Calu3 (cell line): Measurements from ENCODE around the gene HEMK1. TPM values are rescaled to one million over a fixed set of nuclear protein-coding genes. Genes with fewer than 3 reads are reported as not detected.

Source experiments
- BruUV-seq: library from RNA; stranded (reverse); fragments of 400-500 nt; replicated peaks from 2 replicates; lab custom pipeline; 2021; lab: Mats Ljungman, UMichigan
- CTCF ChIA-PET: fragments of 300-600 bp; sonication (Branson Sonifier 250); formaldehyde crosslinking; loops from one replicate; lab custom pipeline; 2022; ENCODE audit warnings: antibody characterized with exemption; lab: Charles Lee
- DNase-seq: peaks from one replicate; pipeline ENCODE4 v3.0.0; 2022
- H3K27ac Mint-ChIP-seq: one replicate; pipeline ENCODE4 v1.8.0; 2022; ENCODE audit warnings: mixed read lengths; ENCODE audit not compliant: unreplicated experiment
- H3K27me3 Mint-ChIP-seq: one replicate; pipeline ENCODE4 v1.8.0; 2022; ENCODE audit warnings: mixed read lengths; ENCODE audit not compliant: unreplicated experiment
- H3K36me3 Mint-ChIP-seq: one replicate; pipeline ENCODE4 v1.8.0; 2022; ENCODE audit warnings: mild to moderate bottlenecking, moderate library complexity, mixed read lengths; ENCODE audit not compliant: insufficient read depth, unreplicated experiment
- H3K4me1 Mint-ChIP-seq: one replicate; pipeline ENCODE4 v1.8.0; 2022; ENCODE audit warnings: mild to moderate bottlenecking, low read depth, mixed read lengths; ENCODE audit not compliant: unreplicated experiment
- H3K4me3 Mint-ChIP-seq: one replicate; pipeline ENCODE4 v1.8.0; 2022; ENCODE audit warnings: mild to moderate bottlenecking, low read depth, moderate library complexity, mixed read lengths; ENCODE audit not compliant: unreplicated experiment
- H3K9me3 Mint-ChIP-seq: one replicate; pipeline ENCODE4 v1.8.0; 2022; ENCODE audit warnings: low read depth, mixed read lengths; ENCODE audit not compliant: unreplicated experiment
- intact Hi-C: fragments of 100-400 bp; cut with micrococcal nuclease; formaldehyde crosslinking; loops from one replicate; pipeline ENCODE4 v1.10.0; 2022; ENCODE audit not compliant: unreplicated experiment
- total RNA-seq: library from RNA; stranded (reverse); gene quantifications from 2 replicates; pipeline ENCODE4 v1.2.3, GENCODE V29; 2022
- TF ChIP-seq, protein P1 (sequence below): fragments of 200-600 bp; IDR thresholded peaks from one replicate; pipeline ENCODE4 v1.8.0; 2022; ENCODE audit warnings: antibody characterized with exemption; ENCODE audit not compliant: unreplicated experiment

Gene HEMK1
- total RNA-seq, 1 experiment from 2014 or later = 20.0 TPM

DNA sequence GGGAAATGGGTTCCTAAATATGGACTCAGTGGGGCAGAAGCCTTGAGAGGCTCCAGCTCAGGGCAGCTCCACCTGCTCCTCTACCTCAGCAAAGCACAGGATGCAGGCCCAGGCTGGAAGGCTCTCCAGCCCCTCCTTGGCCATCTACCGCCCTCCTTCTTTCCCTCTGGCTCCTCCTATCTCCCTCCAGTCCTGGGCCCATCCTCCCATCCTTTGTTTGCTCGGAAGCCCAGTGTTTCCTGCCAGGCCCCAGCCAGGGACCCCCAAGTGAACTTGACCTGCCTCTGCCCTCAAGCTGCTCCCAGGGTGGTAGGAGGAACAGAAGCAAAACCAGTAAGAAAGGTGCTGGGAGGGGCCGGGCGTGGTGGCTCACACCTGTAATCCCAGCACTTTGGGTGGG is 67.7 kb downstream of the HEMK1 start:
- TF ChIP-seq, protein P1, sequence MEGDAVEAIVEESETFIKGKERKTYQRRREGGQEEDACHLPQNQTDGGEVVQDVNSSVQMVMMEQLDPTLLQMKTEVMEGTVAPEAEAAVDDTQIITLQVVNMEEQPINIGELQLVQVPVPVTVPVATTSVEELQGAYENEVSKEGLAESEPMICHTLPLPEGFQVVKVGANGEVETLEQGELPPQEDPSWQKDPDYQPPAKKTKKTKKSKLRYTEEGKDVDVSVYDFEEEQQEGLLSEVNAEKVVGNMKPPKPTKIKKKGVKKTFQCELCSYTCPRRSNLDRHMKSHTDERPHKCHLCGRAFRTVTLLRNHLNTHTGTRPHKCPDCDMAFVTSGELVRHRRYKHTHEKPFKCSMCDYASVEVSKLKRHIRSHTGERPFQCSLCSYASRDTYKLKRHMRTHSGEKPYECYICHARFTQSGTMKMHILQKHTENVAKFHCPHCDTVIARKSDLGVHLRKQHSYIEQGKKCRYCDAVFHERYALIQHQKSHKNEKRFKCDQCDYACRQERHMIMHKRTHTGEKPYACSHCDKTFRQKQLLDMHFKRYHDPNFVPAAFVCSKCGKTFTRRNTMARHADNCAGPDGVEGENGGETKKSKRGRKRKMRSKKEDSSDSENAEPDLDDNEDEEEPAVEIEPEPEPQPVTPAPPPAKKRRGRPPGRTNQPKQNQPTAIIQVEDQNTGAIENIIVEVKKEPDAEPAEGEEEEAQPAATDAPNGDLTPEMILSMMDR = no peak
- Mint-ChIP-seq H3K4me1 (peaks cover 17% of the 10 kb centered on the region), H3K36me3 (no peaks in the 10 kb centered on the region), H3K4me3 (no peak overlapping the region), H3K27ac (no peak overlapping the region), H3K27me3 (no peaks in the 10 kb centered on the region), H3K9me3 (no peaks in the 10 kb centered on the region)
- no peak for DNase-seq
- CTCF ChIA-PET = no interaction called here
- no TSS peak for BruUV-seq
- intact Hi-C loops = no loop called here

DNA sequence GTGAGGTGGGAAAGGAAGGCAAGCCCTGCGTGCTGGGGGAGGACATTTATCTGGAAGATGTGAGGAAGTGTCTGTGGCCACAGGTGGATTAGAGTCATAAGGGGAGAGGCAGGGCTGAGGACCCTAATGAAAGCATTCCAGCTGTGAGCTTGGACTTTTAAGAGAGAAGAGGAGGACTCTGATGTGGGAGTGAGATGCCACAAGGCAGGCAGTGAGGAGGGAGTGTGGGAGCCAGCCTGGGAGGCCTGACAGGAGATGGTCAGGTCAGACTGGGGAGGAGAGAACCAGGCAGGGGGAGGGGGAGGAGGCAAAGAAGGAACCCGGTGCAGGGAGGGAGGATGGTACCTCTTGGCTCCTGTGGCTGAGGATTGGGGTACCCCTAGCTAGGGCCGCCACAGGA is 68.6 kb downstream of the HEMK1 start:
- H3K27me3 Mint-ChIP-seq = no peaks in the 10 kb centered on the region
- intact Hi-C loops = no loop called here
- no peak for DNase-seq
- H3K36me3 Mint-ChIP-seq = no peaks in the 10 kb centered on the region
- TF ChIP-seq, protein P1 = no peak
- no peak overlapping the region for H3K27ac Mint-ChIP-seq
- CTCF ChIA-PET = interaction anchor here (1.5 kb wide), 1 partner anchor 15 kb away, joined by 3 read pairs; no protein-coding TSS in a partner anchor
- no peaks in the 10 kb centered on the region for H3K9me3 Mint-ChIP-seq
- BruUV-seq = no TSS peak
- H3K4me3 Mint-ChIP-seq = no peak overlapping the region
- peaks cover 17% of the 10 kb centered on the region for H3K4me1 Mint-ChIP-seq

DNA sequence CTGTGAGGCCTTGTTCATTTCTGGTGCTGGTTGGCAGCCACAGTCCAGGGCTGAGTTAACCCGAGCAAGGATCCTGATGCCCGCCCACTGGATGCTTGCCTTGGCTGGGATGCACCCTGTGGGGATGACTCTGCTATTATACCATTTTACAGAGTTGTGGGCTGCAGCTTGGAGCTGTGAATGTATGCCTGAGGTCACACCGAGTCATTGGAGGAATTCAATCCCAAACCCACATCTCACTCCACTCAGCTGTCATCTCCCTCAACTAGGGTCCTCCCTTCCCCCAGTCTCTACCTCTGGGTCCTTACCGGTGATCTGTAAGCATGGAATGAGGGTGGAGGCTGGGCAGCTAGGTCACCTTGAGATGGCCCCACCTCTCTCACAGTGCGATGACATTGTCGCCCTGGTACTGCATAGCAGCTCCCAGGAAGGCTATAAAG is 69.8 kb downstream of the HEMK1 start:
- H3K27ac Mint-ChIP-seq = no peak overlapping the region
- TF ChIP-seq, protein P1 = no peak
- no peak for DNase-seq

DNA sequence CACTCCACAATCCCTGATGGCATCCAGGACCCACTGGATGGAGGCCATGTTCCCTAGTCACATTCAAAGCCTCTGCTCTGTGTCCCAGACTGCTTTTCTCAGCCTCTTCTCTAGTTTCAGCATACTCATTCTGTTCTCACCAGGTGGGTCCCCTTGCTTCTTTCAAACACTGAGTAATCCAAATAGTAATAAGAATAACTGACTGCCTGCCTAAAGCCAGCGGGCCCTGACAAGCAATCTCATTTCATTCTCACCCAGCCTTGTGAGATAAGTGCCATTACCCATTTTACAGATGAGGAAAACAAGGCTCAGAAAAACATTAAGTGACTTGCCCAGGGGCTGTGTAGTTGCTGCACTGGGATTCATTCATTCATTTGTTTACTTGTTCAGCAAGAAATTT is 73.1 kb downstream of the HEMK1 start:
- H3K36me3 Mint-ChIP-seq = peaks cover 7% of the 10 kb centered on the region
- H3K4me3 Mint-ChIP-seq = no peak overlapping the region
- no TSS peak for BruUV-seq
- H3K27me3 Mint-ChIP-seq = no peaks in the 10 kb centered on the region
- no peak for DNase-seq
- TF ChIP-seq, protein P1 = no peak
- no peaks in the 10 kb centered on the region for H3K9me3 Mint-ChIP-seq
- intact Hi-C loops = no loop called here
- H3K4me1 Mint-ChIP-seq = no peaks in the 10 kb centered on the region
- no peak overlapping the region for H3K27ac Mint-ChIP-seq
- CTCF ChIA-PET = no interaction called here

More for the DNA sequence above, 69.8 kb downstream of the HEMK1 start:
- no peak overlapping the region for H3K4me3 Mint-ChIP-seq
- H3K36me3 Mint-ChIP-seq = peaks cover 7% of the 10 kb centered on the region
- H3K4me1 Mint-ChIP-seq = peaks cover 9% of the 10 kb centered on the region
- H3K9me3 Mint-ChIP-seq = no peaks in the 10 kb centered on the region
- intact Hi-C loops = no loop called here
- BruUV-seq = no TSS peak
- H3K27me3 Mint-ChIP-seq = no peaks in the 10 kb centered on the region
- CTCF ChIA-PET = interaction anchor here (0.5 to 1.5 kb wide), 2 partner anchors 14 to 62 kb away, joined by 3 to 4 read pairs; no protein-coding TSS in a partner anchor
